Measurements from ENCODE around the gene SCYL1. TPM values are rescaled to one million over a fixed set of nuclear protein-coding genes. Genes with fewer than 3 reads are reported as not detected.

SCYL1 gene
- total and polyA plus RNA-seq, 4 donors: 33.7 to 62.0 (median 52.6) TPM

GRCh38 chr11:65487467-65488272 is 37.2 kb upstream of the SCYL1 start (continued):
- TF ChIP-seq SP1 (IDR thresholded peaks at IDR 0.05): peak; percentile 89
- TF ChIP-seq TAF1 (conservative IDR thresholded peaks at IDR 0.05): no peak
- peak in 1 of 2 donors; percentile 66 for TF ChIP-seq JUND (IDR thresholded peaks at IDR 0.05)
- no peak for TF ChIP-seq HNF4A (conservative IDR thresholded peaks at IDR 0.05)
- no peak for TF ChIP-seq FOXA1 (IDR thresholded peaks at IDR 0.05)
- TF ChIP-seq MAX (IDR thresholded peaks at IDR 0.05): peak; percentile 36
- no peak for TF ChIP-seq RAD21 (IDR thresholded peaks at IDR 0.05)

- Histone ChIP-seq H3K9ac (ENCODE audit: low read depth in 1 of 2, low read length in 2 of 2) (peak overlapping the region; percentile 4 to 10), H3K4me1 (ENCODE audit: control insufficient read depth in 4 of 4, insufficient read depth in 4 of 4, low read length in 3 of 4) (peaks cover 12 to 49% (median 26%) of the 10 kb centered on the region in 4 donors), H3K36me3 (ENCODE audit: control insufficient read depth in 4 of 4, insufficient read depth in 3 of 4, low read depth in 1 of 4, low read length in 3 of 4) (no peaks in the 10 kb centered on the region), H3K9me3 (ENCODE audit: control insufficient read depth in 4 of 4, low read length in 3 of 4) (no peaks in the 10 kb centered on the region), H3K4me3 (ENCODE audit: low read depth in 1 of 3, low read length in 3 of 3) (no peak overlapping the region), H3K27me3 (ENCODE audit: control insufficient read depth in 4 of 4, insufficient read depth in 4 of 4, low read length in 3 of 4) (no peaks in the 10 kb centered on the region), H3K27ac (ENCODE audit: low read depth in 1 of 2, low read length in 2 of 2) (peak overlapping the region; percentile 89 to 97)
- 74% methylated on average over 10 of the region's 10 CpGs for WGBS
- no peak for DNase-seq (ENCODE audit: low spot score)
- TF ChIP-seq HNF4G (IDR thresholded peaks at IDR 0.05) (no peak), REST (IDR thresholded peaks at IDR 0.05) (no peak), RAD21 (IDR thresholded peaks at IDR 0.05) (no peak), EGR1 (IDR thresholded peaks at IDR 0.05; ENCODE audit: low read depth in 2 of 2) (no peak), FOXA2 (IDR thresholded peaks at IDR 0.05) (no peak), RXRA (IDR thresholded peaks at IDR 0.05) (no peak), ZBTB33 (IDR thresholded peaks at IDR 0.05) (no peak), YY1 (IDR thresholded peaks at IDR 0.05) (no peak), TAF1 (conservative IDR thresholded peaks at IDR 0.05) (no peak), JUND (IDR thresholded peaks at IDR 0.05) (no peak), FOXA1 (IDR thresholded peaks at IDR 0.05) (no peak), NR2F2 (IDR thresholded peaks at IDR 0.05) (no peak)
These were observed 36.4 kb upstream of the SCYL1 start for GRCh38 chr11:65488273-65489034.
